ENCODE measurements around the gene GPR149. TPM values are rescaled to one million over a fixed set of nuclear protein-coding genes. Genes with fewer than 3 reads are reported as not detected.

GPR149 gene
- total and polyA plus RNA-seq, 2 of the 8 experiments (the other 6 are each of a cell fraction or from before 2014, with no cell fraction given) = not detected

DNA sequence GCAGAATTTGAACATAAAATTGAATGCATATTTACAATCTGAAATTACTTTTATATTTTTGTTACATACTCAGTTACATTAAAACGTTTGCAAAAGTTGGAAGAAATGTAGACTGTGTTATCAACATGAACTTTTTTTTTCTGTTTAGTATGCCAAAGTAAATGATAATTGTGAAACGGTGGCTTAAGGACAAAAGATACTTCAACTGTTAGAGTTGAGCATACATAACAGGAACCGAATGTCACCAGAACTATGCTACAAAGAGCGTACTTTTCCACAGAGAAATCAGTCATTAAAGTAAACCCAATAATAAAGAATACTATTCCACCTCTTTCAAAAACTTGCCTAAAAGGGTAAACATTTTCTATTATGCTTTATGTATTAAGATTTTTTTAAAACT, 91.4 kb downstream of the GPR149 start:
- H3K4ac ChIP-seq (replicated peaks; ENCODE audit: insufficient read length, low read depth, low read length) = no peak overlapping the region
- no peaks in the 10 kb centered on the region for H3K27me3 ChIP-seq (replicated peaks in 1 of 4; ENCODE audit: control insufficient read depth in 3 of 4, extremely low read depth in 1 of 4, insufficient read depth in 3 of 4, low read length in 3 of 4)
- H4K8ac ChIP-seq (ENCODE audit: extremely low read depth, insufficient read depth, low read length) = no peak overlapping the region
- CTCF ChIA-PET (ENCODE audit: partially characterized antibody) = interaction anchor here (1.0 kb wide), 1 partner anchor 212 kb away, joined by 3 read pairs; no protein-coding TSS in a partner anchor
- H2BK5ac ChIP-seq (ENCODE audit: low read depth, low read length) = no peak overlapping the region
- H2BK12ac ChIP-seq (ENCODE audit: low read depth, low read length) = no peak overlapping the region
- no peak overlapping the region for H4K91ac ChIP-seq (replicated peaks; ENCODE audit: insufficient read length, low read length)
- H2BK20ac ChIP-seq (ENCODE audit: low read length) = no peak overlapping the region
- H2BK120ac ChIP-seq (replicated peaks; ENCODE audit: low read depth, low read length) = no peak overlapping the region
- H2AK5ac ChIP-seq (ENCODE audit: low read depth, low read length) = no peak overlapping the region
- 86% methylated on average over 4 of the region's 4 CpGs; no CpG with 5 or more reads in 1 of the 2 experiments for WGBS, 2 experiments (ENCODE audit: extremely low coverage in 1 of 2, insufficient coverage in 1 of 2, insufficient read length in 1 of 2, insufficient replicate concordance in 2 of 2, low coverage in 1 of 2, low lambda C conversion rate in 2 of 2, missing lambda C conversion rate in 1 of 2)
- H3K27ac ChIP-seq (ENCODE audit: low read depth, low read length) = no peak overlapping the region
- H3K56ac ChIP-seq (replicated peaks; ENCODE audit: insufficient read length, low read depth, low read length) = no peak overlapping the region
- H3K4me1 ChIP-seq (replicated peaks in 1 of 4; ENCODE audit: control insufficient read depth in 3 of 4, insufficient read depth in 4 of 4, low read length in 3 of 4) = no peaks in the 10 kb centered on the region
- H3K23ac ChIP-seq (ENCODE audit: insufficient read length) = no peak overlapping the region
- no peak overlapping the region for H3K4me2 ChIP-seq (ENCODE audit: insufficient read depth in 1 of 2, low read depth in 2 of 2, low read length in 2 of 2)
- TF ChIP-seq CEBPB (IDR thresholded peaks at IDR 0.05; ENCODE audit: low read depth, low read length) = no peak
- POLR2A ChIA-PET (ENCODE audit: partially characterized antibody) = no interaction called here
- H3K36me3 ChIP-seq (ENCODE audit: control insufficient read depth in 2 of 4, insufficient read depth in 4 of 4, low read length in 3 of 4) = no peaks in the 10 kb centered on the region
- DNase-seq (ENCODE audit: low read depth in 1 of 2, low spot score in 2 of 2) (no peak), FAIRE-seq (no peak)
- H3K9me3 ChIP-seq (ENCODE audit: insufficient read depth in 2 of 2, low read depth in 1 of 2, low read length in 1 of 2) = no peaks in the 10 kb centered on the region
- no peak overlapping the region for H3K9ac ChIP-seq (replicated peaks in 1 of 4; ENCODE audit: extremely low read depth in 1 of 4, low read depth in 3 of 4, low read length in 3 of 4)
- no peaks in the 10 kb centered on the region for H3K23me2 ChIP-seq (ENCODE audit: low read depth, low read length)
- no peak overlapping the region for H2AFZ ChIP-seq (ENCODE audit: low read length)
- H4K5ac ChIP-seq (ENCODE audit: insufficient read length, low read depth, low read length) = no peak overlapping the region
- no peak overlapping the region for H2BK15ac ChIP-seq (ENCODE audit: low read length)
- no peaks in the 10 kb centered on the region for H3K79me2 ChIP-seq (ENCODE audit: control insufficient read depth in 1 of 2, insufficient read depth in 2 of 2, low read length in 2 of 2)
- H3K79me1 ChIP-seq (ENCODE audit: low read depth, low read length) = no peaks in the 10 kb centered on the region
- no peak overlapping the region for H3K18ac ChIP-seq (ENCODE audit: extremely low read depth, low read length)
- H3K14ac ChIP-seq (ENCODE audit: insufficient read length) = no peak overlapping the region
- H3K4me3 ChIP-seq (ENCODE audit: extremely low read depth in 1 of 4, insufficient read depth in 2 of 4, low read depth in 3 of 4, low read length in 4 of 4) = no peak overlapping the region
- no peaks in the 10 kb centered on the region for H4K20me1 ChIP-seq (replicated peaks in 1 of 2; ENCODE audit: control insufficient read depth in 1 of 2, insufficient read depth in 2 of 2, low read length in 2 of 2)

All from H1 (cell line).